ENCODE measurements around the gene MID2. TPM values are rescaled to one million over a fixed set of nuclear protein-coding genes. Genes with fewer than 3 reads are reported as not detected.

The MID2 gene
- total and polyA plus RNA-seq, 2 experiments from 2014 or later = 0.84 to 2.1 TPM

DNA sequence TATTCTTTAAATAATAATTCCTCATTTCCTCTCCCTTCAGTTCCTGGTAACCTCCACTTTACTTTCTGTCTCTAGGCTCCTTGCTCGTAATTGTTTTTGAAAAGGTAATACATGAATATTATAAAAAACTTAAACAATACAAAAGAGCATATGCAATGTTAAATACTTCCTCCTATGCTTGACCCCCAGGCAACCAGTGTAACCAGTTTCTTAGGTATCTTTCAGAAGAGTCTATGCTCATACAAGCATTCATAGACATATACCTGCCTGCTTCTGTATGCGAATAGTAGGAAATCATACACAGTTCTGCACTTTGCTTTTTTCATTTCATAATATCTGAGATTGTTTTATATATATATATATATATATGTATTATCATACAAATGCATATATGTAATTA lies 2.6 kb upstream of the MID2 start:
- H3K27ac Mint-ChIP-seq = no peak overlapping the region
- Histone ChIP-seq H3K27ac (ENCODE audit: low read depth) (no peak overlapping the region), H3F3A (replicated peaks; ENCODE audit: low read depth) (no peaks in the 10 kb centered on the region), H3K79me2 (replicated peaks; ENCODE audit: insufficient read depth) (no peaks in the 10 kb centered on the region), H4K20me1 (replicated peaks; ENCODE audit: insufficient read depth) (no peaks in the 10 kb centered on the region), H2AFZ (no peak overlapping the region), H3K9me2 (ENCODE audit: insufficient read depth) (no peaks in the 10 kb centered on the region), H3K4me2 (no peak overlapping the region), H3K27me3 (ENCODE audit: insufficient read depth) (peaks cover 32% of the 10 kb centered on the region), H3K4me1 (ENCODE audit: insufficient read depth) (no peaks in the 10 kb centered on the region), H3K4me3 (no peak overlapping the region), H3K36me3 (ENCODE audit: insufficient read depth) (no peaks in the 10 kb centered on the region)
- no peak for DNase-seq (ENCODE audit: low spot score)
- peaks cover 16% of the 10 kb centered on the region for H3K9me3 Mint-ChIP-seq
- peaks cover 2% of the 10 kb centered on the region; the same call in 1 of the 3 replicates for H3K36me3 Mint-ChIP-seq (ENCODE audit: low read depth)
- H3K27me3 Mint-ChIP-seq (ENCODE audit: insufficient read depth, low read depth, poor library complexity) = peaks cover 22% of the 10 kb centered on the region
- H3K4me1 Mint-ChIP-seq = peaks cover 13% of the 10 kb centered on the region; the same call in 2 of the 3 replicates
- TF ChIP-seq EZH2phosphoT487 (IDR thresholded peaks at IDR 0.05; ENCODE audit: unreplicated experiment) = no peak
- no peak for TF ChIP-seq NANOG (IDR thresholded peaks at IDR 0.05; ENCODE audit: borderline replicate concordance)
- TF ChIP-seq POLR2AphosphoS5 (IDR thresholded peaks at IDR 0.05; ENCODE audit: low read depth) = no peak
- TF ChIP-seq, protein P1, sequence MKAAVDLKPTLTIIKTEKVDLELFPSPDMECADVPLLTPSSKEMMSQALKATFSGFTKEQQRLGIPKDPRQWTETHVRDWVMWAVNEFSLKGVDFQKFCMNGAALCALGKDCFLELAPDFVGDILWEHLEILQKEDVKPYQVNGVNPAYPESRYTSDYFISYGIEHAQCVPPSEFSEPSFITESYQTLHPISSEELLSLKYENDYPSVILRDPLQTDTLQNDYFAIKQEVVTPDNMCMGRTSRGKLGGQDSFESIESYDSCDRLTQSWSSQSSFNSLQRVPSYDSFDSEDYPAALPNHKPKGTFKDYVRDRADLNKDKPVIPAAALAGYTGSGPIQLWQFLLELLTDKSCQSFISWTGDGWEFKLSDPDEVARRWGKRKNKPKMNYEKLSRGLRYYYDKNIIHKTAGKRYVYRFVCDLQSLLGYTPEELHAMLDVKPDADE (IDR thresholded peaks at IDR 0.05) = no peak
- no peak for TF ChIP-seq ZNF331 (CRISPR knock-in tag; IDR thresholded peaks at IDR 0.05; ENCODE audit: low read depth)
- TF ChIP-seq, protein P2, sequence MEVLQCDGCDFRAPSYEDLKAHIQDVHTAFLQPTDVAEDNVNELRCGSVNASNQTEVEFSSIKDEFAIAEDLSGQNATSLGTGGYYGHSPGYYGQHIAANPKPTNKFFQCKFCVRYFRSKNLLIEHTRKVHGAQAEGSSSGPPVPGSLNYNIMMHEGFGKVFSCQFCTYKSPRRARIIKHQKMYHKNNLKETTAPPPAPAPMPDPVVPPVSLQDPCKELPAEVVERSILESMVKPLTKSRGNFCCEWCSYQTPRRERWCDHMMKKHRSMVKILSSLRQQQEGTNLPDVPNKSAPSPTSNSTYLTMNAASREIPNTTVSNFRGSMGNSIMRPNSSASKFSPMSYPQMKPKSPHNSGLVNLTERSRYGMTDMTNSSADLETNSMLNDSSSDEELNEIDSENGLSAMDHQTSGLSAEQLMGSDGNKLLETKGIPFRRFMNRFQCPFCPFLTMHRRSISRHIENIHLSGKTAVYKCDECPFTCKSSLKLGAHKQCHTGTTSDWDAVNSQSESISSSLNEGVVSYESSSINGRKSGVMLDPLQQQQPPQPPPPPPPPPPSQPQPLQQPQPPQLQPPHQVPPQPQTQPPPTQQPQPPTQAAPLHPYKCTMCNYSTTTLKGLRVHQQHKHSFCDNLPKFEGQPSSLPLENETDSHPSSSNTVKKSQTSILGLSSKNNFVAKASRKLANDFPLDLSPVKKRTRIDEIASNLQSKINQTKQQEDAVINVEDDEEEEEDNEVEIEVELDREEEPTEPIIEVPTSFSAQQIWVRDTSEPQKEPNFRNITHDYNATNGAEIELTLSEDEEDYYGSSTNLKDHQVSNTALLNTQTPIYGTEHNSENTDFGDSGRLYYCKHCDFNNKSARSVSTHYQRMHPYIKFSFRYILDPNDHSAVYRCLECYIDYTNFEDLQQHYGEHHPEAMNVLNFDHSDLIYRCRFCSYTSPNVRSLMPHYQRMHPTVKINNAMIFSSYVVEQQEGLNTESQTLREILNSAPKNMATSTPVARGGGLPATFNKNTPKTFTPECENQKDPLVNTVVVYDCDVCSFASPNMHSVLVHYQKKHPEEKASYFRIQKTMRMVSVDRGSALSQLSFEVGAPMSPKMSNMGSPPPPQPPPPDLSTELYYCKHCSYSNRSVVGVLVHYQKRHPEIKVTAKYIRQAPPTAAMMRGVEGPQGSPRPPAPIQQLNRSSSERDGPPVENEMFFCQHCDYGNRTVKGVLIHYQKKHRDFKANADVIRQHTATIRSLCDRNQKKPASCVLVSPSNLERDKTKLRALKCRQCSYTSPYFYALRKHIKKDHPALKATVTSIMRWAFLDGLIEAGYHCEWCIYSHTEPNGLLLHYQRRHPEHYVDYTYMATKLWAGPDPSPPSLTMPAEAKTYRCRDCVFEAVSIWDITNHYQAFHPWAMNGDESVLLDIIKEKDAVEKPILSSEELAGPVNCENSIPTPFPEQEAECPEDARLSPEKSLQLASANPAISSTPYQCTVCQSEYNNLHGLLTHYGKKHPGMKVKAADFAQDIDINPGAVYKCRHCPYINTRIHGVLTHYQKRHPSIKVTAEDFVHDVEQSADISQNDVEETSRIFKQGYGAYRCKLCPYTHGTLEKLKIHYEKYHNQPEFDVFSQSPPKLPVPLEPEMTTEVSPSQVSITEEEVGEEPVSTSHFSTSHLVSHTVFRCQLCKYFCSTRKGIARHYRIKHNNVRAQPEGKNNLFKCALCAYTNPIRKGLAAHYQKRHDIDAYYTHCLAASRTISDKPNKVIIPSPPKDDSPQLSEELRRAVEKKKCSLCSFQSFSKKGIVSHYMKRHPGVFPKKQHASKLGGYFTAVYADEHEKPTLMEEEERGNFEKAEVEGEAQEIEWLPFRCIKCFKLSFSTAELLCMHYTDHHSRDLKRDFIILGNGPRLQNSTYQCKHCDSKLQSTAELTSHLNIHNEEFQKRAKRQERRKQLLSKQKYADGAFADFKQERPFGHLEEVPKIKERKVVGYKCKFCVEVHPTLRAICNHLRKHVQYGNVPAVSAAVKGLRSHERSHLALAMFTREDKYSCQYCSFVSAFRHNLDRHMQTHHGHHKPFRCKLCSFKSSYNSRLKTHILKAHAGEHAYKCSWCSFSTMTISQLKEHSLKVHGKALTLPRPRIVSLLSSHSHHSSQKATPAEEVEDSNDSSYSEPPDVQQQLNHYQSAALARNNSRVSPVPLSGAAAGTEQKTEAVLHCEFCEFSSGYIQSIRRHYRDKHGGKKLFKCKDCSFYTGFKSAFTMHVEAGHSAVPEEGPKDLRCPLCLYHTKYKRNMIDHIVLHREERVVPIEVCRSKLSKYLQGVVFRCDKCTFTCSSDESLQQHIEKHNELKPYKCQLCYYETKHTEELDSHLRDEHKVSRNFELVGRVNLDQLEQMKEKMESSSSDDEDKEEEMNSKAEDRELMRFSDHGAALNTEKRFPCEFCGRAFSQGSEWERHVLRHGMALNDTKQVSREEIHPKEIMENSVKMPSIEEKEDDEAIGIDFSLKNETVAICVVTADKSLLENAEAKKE (CRISPR knock-in tag; IDR thresholded peaks at IDR 0.05) = no peak
- no peak for TF ChIP-seq CREB1 (CRISPR knock-in tag; IDR thresholded peaks at IDR 0.05; ENCODE audit: low read depth)
- TF ChIP-seq, protein P3, sequence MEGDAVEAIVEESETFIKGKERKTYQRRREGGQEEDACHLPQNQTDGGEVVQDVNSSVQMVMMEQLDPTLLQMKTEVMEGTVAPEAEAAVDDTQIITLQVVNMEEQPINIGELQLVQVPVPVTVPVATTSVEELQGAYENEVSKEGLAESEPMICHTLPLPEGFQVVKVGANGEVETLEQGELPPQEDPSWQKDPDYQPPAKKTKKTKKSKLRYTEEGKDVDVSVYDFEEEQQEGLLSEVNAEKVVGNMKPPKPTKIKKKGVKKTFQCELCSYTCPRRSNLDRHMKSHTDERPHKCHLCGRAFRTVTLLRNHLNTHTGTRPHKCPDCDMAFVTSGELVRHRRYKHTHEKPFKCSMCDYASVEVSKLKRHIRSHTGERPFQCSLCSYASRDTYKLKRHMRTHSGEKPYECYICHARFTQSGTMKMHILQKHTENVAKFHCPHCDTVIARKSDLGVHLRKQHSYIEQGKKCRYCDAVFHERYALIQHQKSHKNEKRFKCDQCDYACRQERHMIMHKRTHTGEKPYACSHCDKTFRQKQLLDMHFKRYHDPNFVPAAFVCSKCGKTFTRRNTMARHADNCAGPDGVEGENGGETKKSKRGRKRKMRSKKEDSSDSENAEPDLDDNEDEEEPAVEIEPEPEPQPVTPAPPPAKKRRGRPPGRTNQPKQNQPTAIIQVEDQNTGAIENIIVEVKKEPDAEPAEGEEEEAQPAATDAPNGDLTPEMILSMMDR (conservative IDR thresholded peaks at IDR 0.05; ENCODE audit: low read depth in 2 of 2) = no peak
- no peak for TF ChIP-seq ZNF114 (CRISPR knock-in tag; IDR thresholded peaks at IDR 0.05)
- no peak for TF ChIP-seq JUNB (IDR thresholded peaks at IDR 0.05; ENCODE audit: unreplicated experiment)
- TF ChIP-seq, protein P4, sequence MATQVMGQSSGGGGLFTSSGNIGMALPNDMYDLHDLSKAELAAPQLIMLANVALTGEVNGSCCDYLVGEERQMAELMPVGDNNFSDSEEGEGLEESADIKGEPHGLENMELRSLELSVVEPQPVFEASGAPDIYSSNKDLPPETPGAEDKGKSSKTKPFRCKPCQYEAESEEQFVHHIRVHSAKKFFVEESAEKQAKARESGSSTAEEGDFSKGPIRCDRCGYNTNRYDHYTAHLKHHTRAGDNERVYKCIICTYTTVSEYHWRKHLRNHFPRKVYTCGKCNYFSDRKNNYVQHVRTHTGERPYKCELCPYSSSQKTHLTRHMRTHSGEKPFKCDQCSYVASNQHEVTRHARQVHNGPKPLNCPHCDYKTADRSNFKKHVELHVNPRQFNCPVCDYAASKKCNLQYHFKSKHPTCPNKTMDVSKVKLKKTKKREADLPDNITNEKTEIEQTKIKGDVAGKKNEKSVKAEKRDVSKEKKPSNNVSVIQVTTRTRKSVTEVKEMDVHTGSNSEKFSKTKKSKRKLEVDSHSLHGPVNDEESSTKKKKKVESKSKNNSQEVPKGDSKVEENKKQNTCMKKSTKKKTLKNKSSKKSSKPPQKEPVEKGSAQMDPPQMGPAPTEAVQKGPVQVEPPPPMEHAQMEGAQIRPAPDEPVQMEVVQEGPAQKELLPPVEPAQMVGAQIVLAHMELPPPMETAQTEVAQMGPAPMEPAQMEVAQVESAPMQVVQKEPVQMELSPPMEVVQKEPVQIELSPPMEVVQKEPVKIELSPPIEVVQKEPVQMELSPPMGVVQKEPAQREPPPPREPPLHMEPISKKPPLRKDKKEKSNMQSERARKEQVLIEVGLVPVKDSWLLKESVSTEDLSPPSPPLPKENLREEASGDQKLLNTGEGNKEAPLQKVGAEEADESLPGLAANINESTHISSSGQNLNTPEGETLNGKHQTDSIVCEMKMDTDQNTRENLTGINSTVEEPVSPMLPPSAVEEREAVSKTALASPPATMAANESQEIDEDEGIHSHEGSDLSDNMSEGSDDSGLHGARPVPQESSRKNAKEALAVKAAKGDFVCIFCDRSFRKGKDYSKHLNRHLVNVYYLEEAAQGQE (IDR thresholded peaks at IDR 0.05; ENCODE audit: unreplicated experiment) = no peak
- TF ChIP-seq STAT1 (IDR thresholded peaks at IDR 0.05; ENCODE audit: unreplicated experiment) = no peak
- TF ChIP-seq EZH2 (IDR thresholded peaks at IDR 0.05; ENCODE audit: low read depth, unreplicated experiment) = no peak
- ATAC-seq = no peak
- no peak overlapping the region for H3K4me3 Mint-ChIP-seq
